NCI-H2029 (cell line): ENCODE measurements around the gene CEP68.

Source experiments
- DNase-seq: peaks from one replicate; lab custom pipeline; 2025; lab: John Stamatoyannopoulos, UW

The CEP68 gene

DNA sequence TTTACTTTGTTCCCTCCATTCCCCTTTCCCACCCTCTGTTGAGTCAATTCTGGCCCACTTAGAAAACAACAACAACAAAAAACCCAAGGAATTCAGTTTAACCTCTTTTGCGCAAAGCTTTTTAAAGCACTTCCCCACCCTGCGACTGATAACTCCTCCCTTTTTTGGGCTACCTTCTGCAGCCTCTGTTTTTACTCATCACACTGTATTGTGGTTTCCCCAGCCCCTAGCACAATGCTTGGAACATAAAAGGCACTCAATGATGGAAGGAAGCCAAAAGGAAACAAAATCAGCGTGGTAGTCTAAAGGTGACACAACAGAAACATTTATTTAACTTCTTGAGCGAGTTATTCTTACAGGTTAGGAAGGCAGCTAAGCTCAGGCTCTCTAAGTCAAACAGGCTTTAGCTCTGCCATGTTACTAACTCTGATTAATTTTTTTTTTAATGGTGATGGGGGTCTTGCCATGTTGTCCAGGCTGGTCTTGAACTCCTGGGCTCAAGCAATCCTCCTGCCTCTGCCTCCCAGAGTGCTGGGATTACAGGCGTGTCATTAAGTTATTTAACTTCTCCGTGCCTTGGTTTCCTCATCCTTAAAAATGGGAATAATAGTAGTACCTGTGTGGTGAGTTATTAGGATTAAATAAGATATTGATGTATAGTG is 1.3 kb downstream of the CEP68 start:
- DNase-seq = peak; percentile 76

- DNase-seq = no peak
Observed at GRCh38 chr2:65059071-65059470, 2.9 kb downstream of the CEP68 start.

- DNase-seq = no peak
Observed at GRCh38 chr2:65061146-65061909, 5.1 kb downstream of the CEP68 start.

DNA sequence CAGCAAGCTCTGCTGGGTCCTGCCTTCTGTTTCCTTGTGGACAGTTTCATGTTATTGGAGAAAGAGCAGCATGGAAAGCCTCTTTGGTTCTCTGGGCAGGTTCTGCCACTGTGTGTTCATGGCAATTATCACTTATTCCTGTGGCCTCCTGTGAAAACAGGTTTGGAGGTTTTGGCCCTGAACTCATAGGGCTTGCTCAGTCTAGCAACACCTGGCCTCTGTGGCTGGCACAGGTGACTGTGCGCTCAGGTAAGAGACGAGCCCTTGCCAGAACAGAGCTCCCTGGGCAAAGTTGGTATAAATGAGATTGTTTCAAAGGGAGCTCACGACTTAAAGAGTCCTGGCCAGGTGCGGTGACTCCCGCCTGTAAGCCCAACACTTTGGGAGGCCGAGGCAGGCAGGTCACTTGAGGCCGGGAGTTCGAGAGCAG is 5.7 kb downstream of the CEP68 start:
- peak; percentile 62 for DNase-seq

GRCh38 chr2:65062843-65063825 is 6.9 kb downstream of the CEP68 start:
- no peak for DNase-seq

DNA sequence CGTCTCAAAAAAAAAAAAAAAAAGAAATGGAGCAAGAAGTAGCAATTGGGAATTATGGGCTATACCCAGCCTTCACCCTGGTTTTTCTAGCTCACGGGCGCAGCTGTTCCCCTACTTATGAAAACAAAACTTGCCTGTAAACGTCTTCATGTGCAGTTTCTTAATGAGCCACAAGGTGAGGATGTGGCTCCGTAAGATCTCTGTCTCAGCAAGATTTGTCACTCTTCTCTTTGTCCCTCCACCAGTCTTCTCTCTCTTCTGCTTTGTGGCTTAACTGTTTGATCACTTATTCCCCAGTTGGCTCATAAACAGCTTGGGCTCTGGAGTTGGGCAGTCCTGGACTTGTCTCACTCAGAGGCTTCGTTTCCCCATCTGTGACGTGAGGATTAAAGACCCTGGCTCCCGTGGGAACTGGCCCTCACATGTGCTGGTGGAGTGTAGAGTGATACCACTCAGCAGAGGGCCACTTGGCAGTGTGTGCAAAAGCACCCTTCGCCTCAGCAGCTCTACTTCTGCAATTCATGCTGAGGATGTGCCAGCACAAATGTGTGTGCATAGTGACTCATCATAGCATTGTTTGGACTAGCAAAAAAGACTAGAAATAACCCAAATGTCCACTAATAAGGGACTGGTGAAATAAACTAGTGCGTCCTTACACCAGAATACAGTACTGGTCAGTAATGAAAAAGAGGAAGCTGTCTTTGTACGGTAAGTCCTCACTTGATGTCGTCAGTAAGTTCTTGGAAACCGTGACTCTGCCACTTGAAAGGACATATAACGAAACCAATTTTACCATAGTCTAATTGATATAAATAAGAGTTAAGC is 8.7 kb downstream of the CEP68 start:
- DNase-seq = peak; percentile 80

DNA sequence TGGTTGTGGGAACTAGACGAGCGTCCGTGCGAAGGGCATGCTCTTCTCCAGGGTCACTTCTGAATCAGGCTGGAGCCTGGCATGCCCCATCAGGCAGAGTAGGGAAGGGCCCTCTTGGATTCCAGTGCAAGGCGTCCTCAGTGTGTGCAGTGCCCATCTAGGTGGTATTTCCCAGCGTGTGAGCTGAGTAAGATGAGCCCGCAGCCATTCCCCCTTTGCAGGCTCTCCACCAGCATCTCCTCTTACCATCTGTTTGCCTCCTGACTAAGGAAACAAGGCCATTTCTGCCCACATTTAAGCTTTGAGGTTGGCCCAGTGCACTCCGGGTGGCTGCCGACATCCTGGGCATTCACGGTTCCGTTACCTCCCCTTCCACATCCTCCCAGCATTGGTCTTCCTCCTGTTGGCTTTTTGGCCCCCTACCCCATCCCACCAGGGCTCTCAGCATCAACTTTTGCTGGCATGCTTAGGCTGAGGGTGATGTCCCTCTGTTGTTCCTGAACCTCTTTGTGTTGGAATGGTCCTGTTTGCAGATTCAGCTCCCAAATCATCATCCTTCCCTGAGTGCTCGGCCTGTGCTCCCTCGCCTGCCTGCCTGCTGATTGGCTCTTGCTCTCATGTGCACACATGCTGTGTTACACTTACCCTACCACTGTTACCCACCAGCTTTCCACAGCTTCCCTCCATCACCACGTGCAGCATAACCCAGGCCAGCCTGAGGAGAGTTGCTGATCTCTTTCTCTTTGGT is 11.8 kb downstream of the CEP68 start:
- no peak for DNase-seq

GRCh38 chr2:65069439-65069824 is 13.2 kb downstream of the CEP68 start:
- DNase-seq = no peak

DNA sequence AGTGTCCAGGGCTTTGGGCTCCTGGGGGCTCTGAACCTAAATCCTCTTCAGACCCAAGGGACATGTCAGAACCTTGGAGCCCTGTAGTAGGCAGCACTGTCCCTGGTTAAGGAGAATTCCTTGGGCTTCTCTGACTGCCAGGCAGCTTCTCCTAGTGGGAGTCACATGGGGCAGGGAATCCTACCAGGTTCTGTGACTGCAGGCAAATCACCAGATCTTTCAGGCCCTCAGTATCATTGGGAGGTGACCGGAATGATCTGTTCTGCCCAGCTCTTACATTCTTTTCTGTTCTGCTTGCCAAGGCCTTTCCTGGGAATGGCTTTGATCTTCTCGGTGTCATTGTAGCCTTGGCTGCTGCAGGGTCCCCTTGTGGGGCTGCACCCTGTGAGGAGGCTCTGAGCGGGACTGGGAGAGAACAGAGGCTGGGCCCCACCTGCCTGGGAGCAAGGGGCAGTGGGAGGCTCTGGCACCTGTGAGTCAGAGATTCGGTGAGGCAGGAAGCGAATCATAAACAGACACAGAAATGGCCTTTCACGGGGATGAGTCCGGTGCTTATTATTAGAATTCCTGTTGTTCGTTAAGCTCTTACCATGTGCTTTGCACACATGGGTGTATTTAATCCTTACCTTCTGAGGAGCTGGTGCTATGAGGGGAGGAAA is 14.1 kb downstream of the CEP68 start:
- DNase-seq = no peak

GRCh38 chr2:65070856-65071255 is 14.6 kb downstream of the CEP68 start:
- DNase-seq = no peak

DNA sequence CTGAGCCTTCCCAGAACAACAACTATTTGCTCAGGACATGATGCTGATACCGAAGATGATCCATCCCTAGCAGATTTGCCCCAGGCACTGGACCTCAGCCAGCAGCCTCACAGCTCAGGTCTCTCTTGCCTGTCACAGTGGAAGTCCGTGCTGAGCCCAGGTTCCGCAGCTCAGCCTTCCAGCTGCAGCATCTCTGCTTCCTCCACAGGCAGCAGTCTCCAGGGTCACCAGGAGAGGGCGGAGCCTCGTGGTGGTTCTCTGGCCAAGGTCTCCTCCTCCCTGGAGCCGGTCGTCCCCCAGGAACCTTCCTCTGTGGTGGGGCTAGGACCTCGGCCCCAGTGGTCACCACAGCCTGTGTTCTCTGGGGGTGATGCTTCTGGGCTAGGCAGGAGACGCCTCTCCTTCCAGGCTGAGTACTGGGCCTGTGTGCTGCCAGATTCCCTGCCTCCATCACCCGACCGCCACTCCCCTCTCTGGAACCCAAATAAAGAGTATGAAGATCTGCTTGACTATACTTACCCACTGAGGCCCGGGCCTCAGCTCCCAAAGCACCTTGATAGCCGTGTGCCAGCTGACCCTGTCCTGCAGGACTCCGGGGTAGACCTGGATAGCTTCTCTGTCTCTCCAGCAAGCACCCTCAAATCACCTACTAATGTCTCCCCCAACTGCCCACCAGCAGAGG is 15.4 kb downstream of the CEP68 start:
- DNase-seq = no peak

DNA sequence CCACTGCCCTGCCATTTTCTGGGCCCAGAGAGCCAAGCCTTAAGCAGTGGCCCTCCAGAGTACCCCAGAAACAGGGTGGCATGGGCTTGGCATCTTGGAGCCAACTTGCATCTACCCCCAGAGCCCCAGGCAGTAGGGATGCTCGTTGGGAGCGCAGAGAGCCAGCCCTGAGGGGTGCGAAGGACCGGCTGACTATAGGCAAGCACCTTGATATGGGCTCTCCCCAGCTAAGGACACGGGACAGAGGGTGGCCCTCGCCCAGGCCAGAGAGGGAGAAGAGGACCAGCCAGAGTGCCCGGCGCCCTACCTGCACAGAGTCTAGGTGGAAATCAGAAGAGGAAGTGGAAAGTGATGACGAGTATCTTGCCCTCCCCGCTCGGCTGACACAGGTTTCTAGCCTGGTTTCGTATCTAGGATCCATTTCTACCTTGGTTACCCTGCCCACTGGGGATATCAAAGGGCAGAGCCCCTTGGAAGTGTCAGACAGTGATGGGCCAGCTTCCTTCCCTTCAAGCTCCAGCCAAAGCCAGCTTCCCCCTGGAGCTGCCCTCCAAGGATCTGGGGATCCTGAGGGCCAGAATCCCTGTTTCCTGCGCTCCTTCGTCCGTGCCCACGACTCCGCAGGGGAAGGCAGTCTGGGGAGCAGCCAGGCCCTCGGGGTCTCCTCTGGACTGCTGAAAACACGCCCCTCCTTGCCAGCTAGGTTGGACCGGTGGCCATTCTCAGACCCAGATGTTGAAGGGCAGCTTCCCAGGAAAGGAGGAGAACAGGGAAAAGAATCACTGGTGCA is 16.2 kb downstream of the CEP68 start:
- DNase-seq = no peak

DNA sequence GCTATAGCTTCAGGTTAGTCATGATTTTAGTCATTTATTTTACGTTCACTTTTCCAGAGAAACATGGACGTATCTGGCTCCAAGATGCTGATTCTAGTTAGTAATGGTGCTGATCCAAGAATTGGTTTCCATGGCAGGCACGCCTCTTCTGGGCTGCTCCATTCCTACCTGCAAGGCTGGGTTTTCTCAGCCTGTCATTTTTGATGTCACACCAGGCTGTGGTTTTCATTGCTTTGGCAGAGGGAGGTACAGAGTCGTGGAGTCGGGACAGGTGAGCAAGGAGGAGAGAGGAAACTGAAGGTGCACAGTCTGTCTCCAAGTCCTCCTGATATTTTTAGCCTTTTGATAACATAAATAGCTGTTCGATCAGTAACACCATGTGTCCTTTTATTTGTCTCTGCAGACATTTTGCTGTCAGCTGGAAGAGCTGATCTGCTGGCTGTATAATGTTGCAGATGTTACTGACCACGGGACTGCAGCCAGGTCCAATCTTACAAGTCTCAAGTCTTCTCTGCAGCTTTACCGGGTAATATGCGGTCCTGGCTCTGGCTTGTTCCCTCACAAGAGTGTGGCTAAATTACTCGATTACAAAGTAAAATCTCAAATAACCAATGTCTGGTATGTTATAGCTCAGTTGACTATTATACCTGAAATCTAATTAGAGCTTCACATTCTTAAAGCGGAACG is 17.8 kb downstream of the CEP68 start:
- DNase-seq = no peak

GRCh38 chr2:65075176-65075575 is 19.0 kb downstream of the CEP68 start:
- DNase-seq = no peak

- no peak for DNase-seq
Observed at GRCh38 chr2:65075605-65076344, 19.6 kb downstream of the CEP68 start.

DNA sequence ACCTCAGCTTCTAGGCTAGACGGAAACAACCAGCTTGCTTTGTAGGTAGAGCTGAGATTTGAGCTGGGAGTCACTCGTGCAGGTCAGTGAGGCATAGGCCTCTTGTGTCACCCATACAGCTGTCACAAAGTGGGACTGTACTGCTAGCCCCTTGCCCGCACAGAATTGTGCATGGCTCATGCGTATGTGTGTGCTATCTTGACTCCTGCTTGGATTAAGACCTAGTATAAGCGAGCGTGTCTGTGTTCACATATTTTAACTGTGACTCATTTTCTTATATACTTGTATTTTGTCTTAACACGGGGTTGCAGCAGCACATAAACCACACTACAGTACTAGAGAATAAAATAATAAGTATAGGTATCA is 20.1 kb downstream of the CEP68 start:
- DNase-seq = no peak

- no peak for DNase-seq
Observed at GRCh38 chr2:65077898-65078297, 21.7 kb downstream of the CEP68 start.

DNA sequence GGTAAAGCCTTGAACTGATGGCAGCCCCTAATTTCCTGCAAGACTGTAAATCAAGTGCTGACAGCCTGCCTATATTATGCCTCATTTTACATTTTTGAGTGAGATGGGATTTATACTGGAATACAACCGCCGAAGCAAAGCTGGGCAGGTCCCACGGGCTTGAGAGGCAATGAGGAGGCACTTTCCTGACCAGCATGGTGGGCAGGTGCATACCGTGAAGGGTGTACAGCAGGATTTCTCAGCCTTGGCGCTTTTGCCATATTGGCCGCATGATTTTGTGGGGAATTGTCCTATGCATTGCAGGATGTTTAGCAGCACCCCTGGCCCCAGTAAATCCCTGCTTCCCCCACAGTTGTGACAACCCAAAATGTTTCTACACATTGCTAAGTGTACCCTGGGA is 22.8 kb downstream of the CEP68 start:
- DNase-seq = no peak
